Measurements from ENCODE around the gene PROX2. TPM values are rescaled to one million over a fixed set of nuclear protein-coding genes. Genes with fewer than 3 reads are reported as not detected.

PROX2 gene
- total RNA-seq, 1 donor from 2014 or later, result not detected

Other genes starting within 250 kb of the PROX2 start
- 21.2 TPM for gene AREL1, start 163.1 kb downstream of the PROX2 start, total RNA-seq
- 36.6 TPM for gene FCF1, start 163.0 kb downstream of the PROX2 start, total RNA-seq
- gene YLPM1, start 112.8 kb downstream of the PROX2 start, total RNA-seq, result 40.8 TPM
- 202 TPM for gene DLST, start 5.8 kb upstream of the PROX2 start, total RNA-seq
- gene RPS6KL1, start 47.1 kb upstream of the PROX2 start, total RNA-seq, result 19.8 TPM
- gene PGF, start 79.5 kb upstream of the PROX2 start, total RNA-seq, result 9.4 TPM
- 36.4 TPM for gene EIF2B2, start 126.8 kb upstream of the PROX2 start, total RNA-seq
- 20.0 TPM for gene MLH3, start 175.3 kb upstream of the PROX2 start, total RNA-seq
- 12.2 TPM for gene ACYP1, start 187.9 kb upstream of the PROX2 start, total RNA-seq
- gene ZC2HC1C, start 193.5 kb upstream of the PROX2 start, total RNA-seq, result 5.2 TPM